HepG2 (cell line): Measurements from ENCODE around the gene PIGN. TPM values are rescaled to one million over a fixed set of nuclear protein-coding genes. Genes with fewer than 3 reads are reported as not detected.

Source experiments
- DMAP1 ChIP-seq: IDR thresholded peaks from 2 replicates; pipeline ENCODE4 v1.6.1; 2016
- ETV6 ChIP-seq: sonication (generic); formaldehyde crosslinking; conservative IDR thresholded peaks from 2 replicates; pipeline ENCODE4 v1.4.0; 2020; ENCODE audit warnings: missing genetic modification reagents
- FOSL1 ChIP-seq: sonication (generic); formaldehyde crosslinking; IDR thresholded peaks from 2 replicates; pipeline ENCODE4 v1.9.0; 2021; ENCODE audit warnings: missing genetic modification reagents, borderline replicate concordance
- HMG20B ChIP-seq: conservative IDR thresholded peaks from 2 replicates; pipeline ENCODE4 v1.6.1; 2016; ENCODE audit warnings: missing genetic modification reagents, missing compliant biosample characterization
- ISL2 ChIP-seq: sonication (generic); formaldehyde crosslinking; IDR thresholded peaks from 2 replicates; pipeline ENCODE4 v1.5.0; 2020; ENCODE audit warnings: missing genetic modification reagents
- JUNB ChIP-seq: sonication (generic); formaldehyde crosslinking; IDR thresholded peaks from 2 replicates; pipeline ENCODE4 v1.8.0; 2022; ENCODE audit warnings: missing genetic modification reagents, mild to moderate bottlenecking, borderline replicate concordance
- MED1 ChIP-seq: sonication (generic); formaldehyde crosslinking; IDR thresholded peaks from 2 replicates; pipeline ENCODE4 v1.4.0; 2020; ENCODE audit warnings: missing genetic modification reagents
- MIER2 ChIP-seq: IDR thresholded peaks from 2 replicates; pipeline ENCODE4 v1.6.1; 2016; ENCODE audit warnings: missing biosample characterization, missing genetic modification reagents
- MXD4 ChIP-seq: IDR thresholded peaks from 2 replicates; pipeline ENCODE4 v1.6.1; 2016; ENCODE audit warnings: mild to moderate bottlenecking, missing biosample characterization, missing genetic modification reagents
- NR2F2 ChIP-seq: IDR thresholded peaks from 2 replicates; pipeline ENCODE4 v1.6.1; 2012; ENCODE audit warnings: low read depth, inconsistent platforms, borderline replicate concordance
- RARA ChIP-seq: IDR thresholded peaks from 2 replicates; pipeline ENCODE4 v1.6.1; 2016; ENCODE audit warnings: missing genetic modification reagents, missing compliant biosample characterization
- RELA ChIP-seq: sonication (generic); formaldehyde crosslinking; IDR thresholded peaks from 2 replicates; pipeline ENCODE4 v1.4.0; 2020; ENCODE audit warnings: missing genetic modification reagents
- REPIN1 ChIP-seq: sonication (generic); formaldehyde crosslinking; IDR thresholded peaks from 2 replicates; pipeline ENCODE4 v1.8.0; 2022; ENCODE audit warnings: missing genetic modification reagents, low read depth, mild to moderate bottlenecking, borderline replicate concordance
- SIN3A ChIP-seq: IDR thresholded peaks from 2 replicates; pipeline ENCODE4 v1.6.1; 2011; ENCODE audit warnings: low read depth, mild to moderate bottlenecking, control low read depth, low read length, borderline replicate concordance
- TBL1XR1 ChIP-seq: fragments of 150-350 bp; IDR thresholded peaks from 2 replicates; pipeline ENCODE4 v1.6.1; 2014; ENCODE audit warnings: borderline replicate concordance, low read length; ENCODE audit not compliant: partially characterized antibody
- ZC3H4 ChIP-seq: sonication (generic); formaldehyde crosslinking; IDR thresholded peaks from 2 replicates; pipeline ENCODE4 v1.4.0; 2020; ENCODE audit warnings: missing genetic modification reagents, borderline replicate concordance
- ZNF350 ChIP-seq: sonication (generic); formaldehyde crosslinking; IDR thresholded peaks from 2 replicates; pipeline ENCODE4 v1.4.0; 2020; ENCODE audit warnings: mild to moderate bottlenecking, low read depth, missing genetic modification reagents, borderline replicate concordance
- ZNF496 ChIP-seq: sonication (generic); formaldehyde crosslinking; IDR thresholded peaks from 2 replicates; pipeline ENCODE4 v1.8.1; 2023; ENCODE audit warnings: mild to moderate bottlenecking, moderate library complexity, missing genetic modification reagents; ENCODE audit not compliant: insufficient replicate concordance
- ZNF589 ChIP-seq: sonication (generic); formaldehyde crosslinking; conservative IDR thresholded peaks from 2 replicates; pipeline ENCODE4 v1.8.0; 2022; ENCODE audit warnings: mild to moderate bottlenecking, moderate library complexity, missing genetic modification reagents
- polyA plus RNA-seq, 8 experiments: library from polyadenylated mRNA; depleted of rRNA in 3 of 8; stranded (reverse) in 7 of 8; unstranded in 1 of 8; fragments of >200 nt; fragmentation: Illumina TruSeq in 4 of 8; extraction: Trizol in 4 of 8; gene quantifications; 2 replicates each; pipeline versions ENCODE4 v1.2.1 to v1.2.3, GENCODE V29; 2011 to 2016; ENCODE audit warnings: low read depth in 4 of 8, missing spikeins in 1 of 8, mixed read lengths in 1 of 8; ENCODE audit not compliant: insufficient read depth in 1 of 8
- total RNA-seq, 5 experiments: library from RNA; depleted of rRNA; stranded (reverse); fragments of >200 nt; fragmentation: Illumina TruSeq; extraction: Trizol; gene quantifications; 2 replicates each; pipeline ENCODE4 v1.2.3, GENCODE V29; 2016; ENCODE audit warnings: low read depth in 1 of 5
- TF ChIP-seq, protein P1 (sequence below): sonication (generic); formaldehyde crosslinking; IDR thresholded peaks from 2 replicates; pipeline ENCODE4 v1.5.0; 2020; ENCODE audit warnings: missing genetic modification reagents
- TF ChIP-seq, protein P2 (sequence below): IDR thresholded peaks from 2 replicates; pipeline ENCODE4 v1.6.1; 2016; ENCODE audit warnings: missing compliant biosample characterization, missing genetic modification reagents, borderline replicate concordance
- TF ChIP-seq, protein P3 (sequence below): sonication (generic); formaldehyde crosslinking; conservative IDR thresholded peaks from 2 replicates; pipeline ENCODE4 v1.5.0; 2020; ENCODE audit warnings: missing genetic modification reagents
- TF ChIP-seq, protein P4 (sequence below): sonication (generic); formaldehyde crosslinking; IDR thresholded peaks from 2 replicates; pipeline ENCODE4 v1.8.1; 2023; ENCODE audit warnings: mild to moderate bottlenecking, inconsistent platforms, moderate library complexity, missing genetic modification reagents, borderline replicate concordance
- TF ChIP-seq, protein P5 (sequence below): IDR thresholded peaks from 2 replicates; pipeline ENCODE4 v1.6.1; 2016
- TF ChIP-seq, protein P6 (sequence below): fragments of 450-650 bp; IDR thresholded peaks from 2 replicates; pipeline ENCODE4 v1.6.1; 2017

PIGN gene
- total and polyA plus RNA-seq, 2 of the 13 experiments (the other 11 are each of a cell fraction or from before 2014, with no cell fraction given): 15.5 to 33.6 TPM

DNA sequence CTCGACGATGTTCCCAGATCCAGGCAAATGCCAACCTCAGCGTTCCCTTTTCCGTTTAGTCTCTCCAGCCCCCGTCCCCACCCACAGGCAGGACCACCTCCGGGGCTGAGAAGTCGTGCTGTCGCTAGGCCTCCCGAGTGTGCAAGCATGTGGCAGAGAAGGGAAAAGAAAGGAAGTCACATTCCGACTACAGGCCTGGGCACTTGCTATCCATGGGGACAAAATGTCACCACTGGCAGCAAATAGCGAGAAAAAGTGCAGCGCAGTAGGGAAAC is 420 bp downstream of the PIGN start (continued):
- no peak for TF ChIP-seq RELA (CRISPR knock-in tag)
- TF ChIP-seq REPIN1 (CRISPR knock-in tag): peak; percentile 77
- TF ChIP-seq, protein P1, sequence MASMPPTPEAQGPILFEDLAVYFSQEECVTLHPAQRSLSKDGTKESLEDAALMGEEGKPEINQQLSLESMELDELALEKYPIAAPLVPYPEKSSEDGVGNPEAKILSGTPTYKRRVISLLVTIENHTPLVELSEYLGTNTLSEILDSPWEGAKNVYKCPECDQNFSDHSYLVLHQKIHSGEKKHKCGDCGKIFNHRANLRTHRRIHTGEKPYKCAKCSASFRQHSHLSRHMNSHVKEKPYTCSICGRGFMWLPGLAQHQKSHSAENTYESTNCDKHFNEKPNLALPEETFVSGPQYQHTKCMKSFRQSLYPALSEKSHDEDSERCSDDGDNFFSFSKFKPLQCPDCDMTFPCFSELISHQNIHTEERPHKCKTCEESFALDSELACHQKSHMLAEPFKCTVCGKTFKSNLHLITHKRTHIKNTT (CRISPR knock-in tag): no peak
- TF ChIP-seq, protein P2, sequence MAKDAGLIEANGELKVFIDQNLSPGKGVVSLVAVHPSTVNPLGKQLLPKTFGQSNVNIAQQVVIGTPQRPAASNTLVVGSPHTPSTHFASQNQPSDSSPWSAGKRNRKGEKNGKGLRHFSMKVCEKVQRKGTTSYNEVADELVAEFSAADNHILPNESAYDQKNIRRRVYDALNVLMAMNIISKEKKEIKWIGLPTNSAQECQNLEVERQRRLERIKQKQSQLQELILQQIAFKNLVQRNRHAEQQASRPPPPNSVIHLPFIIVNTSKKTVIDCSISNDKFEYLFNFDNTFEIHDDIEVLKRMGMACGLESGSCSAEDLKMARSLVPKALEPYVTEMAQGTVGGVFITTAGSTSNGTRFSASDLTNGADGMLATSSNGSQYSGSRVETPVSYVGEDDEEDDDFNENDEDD (CRISPR knock-in tag): no peak
- no peak for TF ChIP-seq ZNF496 (CRISPR knock-in tag)
- no peak for TF ChIP-seq ISL2 (CRISPR knock-in tag)
- TF ChIP-seq, protein P3, sequence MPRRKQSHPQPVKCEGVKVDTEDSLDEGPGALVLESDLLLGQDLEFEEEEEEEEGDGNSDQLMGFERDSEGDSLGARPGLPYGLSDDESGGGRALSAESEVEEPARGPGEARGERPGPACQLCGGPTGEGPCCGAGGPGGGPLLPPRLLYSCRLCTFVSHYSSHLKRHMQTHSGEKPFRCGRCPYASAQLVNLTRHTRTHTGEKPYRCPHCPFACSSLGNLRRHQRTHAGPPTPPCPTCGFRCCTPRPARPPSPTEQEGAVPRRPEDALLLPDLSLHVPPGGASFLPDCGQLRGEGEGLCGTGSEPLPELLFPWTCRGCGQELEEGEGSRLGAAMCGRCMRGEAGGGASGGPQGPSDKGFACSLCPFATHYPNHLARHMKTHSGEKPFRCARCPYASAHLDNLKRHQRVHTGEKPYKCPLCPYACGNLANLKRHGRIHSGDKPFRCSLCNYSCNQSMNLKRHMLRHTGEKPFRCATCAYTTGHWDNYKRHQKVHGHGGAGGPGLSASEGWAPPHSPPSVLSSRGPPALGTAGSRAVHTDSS (CRISPR knock-in tag): no peak
- no peak for TF ChIP-seq ZNF350 (CRISPR knock-in tag)
- TF ChIP-seq, protein P4, sequence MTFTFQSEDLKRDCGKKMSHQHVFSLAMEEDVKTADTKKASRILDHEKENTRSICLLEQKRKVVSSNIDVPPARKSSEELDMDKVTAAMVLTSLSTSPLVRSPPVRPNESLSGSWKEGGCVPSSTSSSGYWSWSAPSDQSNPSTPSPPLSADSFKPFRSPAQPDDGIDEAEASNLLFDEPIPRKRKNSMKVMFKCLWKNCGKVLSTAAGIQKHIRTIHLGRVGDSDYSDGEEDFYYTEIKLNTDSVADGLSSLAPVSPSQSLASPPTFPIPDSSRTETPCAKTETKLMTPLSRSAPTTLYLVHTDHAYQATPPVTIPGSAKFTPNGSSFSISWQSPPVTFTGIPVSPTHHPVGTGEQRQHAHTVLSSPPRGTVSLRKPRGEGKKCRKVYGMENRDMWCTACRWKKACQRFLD (CRISPR knock-in tag): no peak
- no peak for TF ChIP-seq MED1 (CRISPR knock-in tag)
- TF ChIP-seq NR2F2: no peak
- TF ChIP-seq, protein P5, sequence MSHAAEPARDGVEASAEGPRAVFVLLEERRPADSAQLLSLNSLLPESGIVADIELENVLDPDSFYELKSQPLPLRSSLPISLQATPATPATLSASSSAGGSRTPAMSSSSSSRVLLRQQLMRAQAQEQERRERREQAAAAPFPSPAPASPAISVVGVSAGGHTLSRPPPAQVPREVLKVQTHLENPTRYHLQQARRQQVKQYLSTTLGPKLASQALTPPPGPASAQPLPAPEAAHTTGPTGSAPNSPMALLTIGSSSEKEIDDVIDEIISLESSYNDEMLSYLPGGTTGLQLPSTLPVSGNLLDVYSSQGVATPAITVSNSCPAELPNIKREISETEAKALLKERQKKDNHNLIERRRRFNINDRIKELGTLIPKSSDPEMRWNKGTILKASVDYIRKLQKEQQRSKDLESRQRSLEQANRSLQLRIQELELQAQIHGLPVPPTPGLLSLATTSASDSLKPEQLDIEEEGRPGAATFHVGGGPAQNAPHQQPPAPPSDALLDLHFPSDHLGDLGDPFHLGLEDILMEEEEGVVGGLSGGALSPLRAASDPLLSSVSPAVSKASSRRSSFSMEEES (CRISPR knock-in tag): no peak
- TF ChIP-seq RARA (CRISPR knock-in tag): no peak
- TF ChIP-seq ETV6: no peak
- no peak for TF ChIP-seq JUNB (CRISPR knock-in tag)
- no peak for TF ChIP-seq ZNF589 (CRISPR knock-in tag)
- TF ChIP-seq SIN3A: peak; percentile 48; the same call in 1 of the 2 replicates
- TF ChIP-seq, protein P6, sequence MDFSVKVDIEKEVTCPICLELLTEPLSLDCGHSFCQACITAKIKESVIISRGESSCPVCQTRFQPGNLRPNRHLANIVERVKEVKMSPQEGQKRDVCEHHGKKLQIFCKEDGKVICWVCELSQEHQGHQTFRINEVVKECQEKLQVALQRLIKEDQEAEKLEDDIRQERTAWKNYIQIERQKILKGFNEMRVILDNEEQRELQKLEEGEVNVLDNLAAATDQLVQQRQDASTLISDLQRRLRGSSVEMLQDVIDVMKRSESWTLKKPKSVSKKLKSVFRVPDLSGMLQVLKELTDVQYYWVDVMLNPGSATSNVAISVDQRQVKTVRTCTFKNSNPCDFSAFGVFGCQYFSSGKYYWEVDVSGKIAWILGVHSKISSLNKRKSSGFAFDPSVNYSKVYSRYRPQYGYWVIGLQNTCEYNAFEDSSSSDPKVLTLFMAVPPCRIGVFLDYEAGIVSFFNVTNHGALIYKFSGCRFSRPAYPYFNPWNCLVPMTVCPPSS: no peak
- no peak for TF ChIP-seq MIER2 (CRISPR knock-in tag)
- no peak for TF ChIP-seq FOSL1 (CRISPR knock-in tag)
- no peak for TF ChIP-seq ZC3H4 (CRISPR knock-in tag)
- TF ChIP-seq DMAP1: 0 out of 2 replicates have a peak, but pooled peaks have one; percentile 54
- no peak for TF ChIP-seq HMG20B (CRISPR knock-in tag)
- TF ChIP-seq TBL1XR1: no peak
- no peak for TF ChIP-seq MXD4 (CRISPR knock-in tag)
